ENCODE results near the gene GRIA4.
"Not testable (repeated sequence)": the region's sequence is repeated elsewhere in the genome, so short reads cannot be mapped to it uniquely, and the experiment has no call there.

Gene GRIA4

DNA sequence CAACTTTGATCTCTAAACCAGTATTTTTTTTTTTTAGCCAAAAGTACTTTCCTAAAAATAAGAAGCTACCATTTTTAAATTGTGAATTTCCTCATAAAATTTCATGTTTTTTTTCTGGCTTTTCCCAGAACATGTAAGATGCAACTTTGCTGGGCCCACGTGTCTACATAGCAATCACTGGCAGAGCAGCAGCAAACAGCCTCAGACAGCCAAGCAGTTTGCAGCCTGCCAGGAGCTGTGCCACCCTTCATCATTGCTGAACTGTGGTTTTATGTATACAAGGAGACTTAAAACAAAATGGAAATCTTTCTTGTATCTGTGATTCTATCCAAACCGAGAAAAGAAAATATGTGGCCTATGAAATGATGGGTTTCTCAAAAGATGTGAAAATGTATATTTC is 110.2 kb downstream of the GRIA4 start:
- no peak for DNase-seq

DNA sequence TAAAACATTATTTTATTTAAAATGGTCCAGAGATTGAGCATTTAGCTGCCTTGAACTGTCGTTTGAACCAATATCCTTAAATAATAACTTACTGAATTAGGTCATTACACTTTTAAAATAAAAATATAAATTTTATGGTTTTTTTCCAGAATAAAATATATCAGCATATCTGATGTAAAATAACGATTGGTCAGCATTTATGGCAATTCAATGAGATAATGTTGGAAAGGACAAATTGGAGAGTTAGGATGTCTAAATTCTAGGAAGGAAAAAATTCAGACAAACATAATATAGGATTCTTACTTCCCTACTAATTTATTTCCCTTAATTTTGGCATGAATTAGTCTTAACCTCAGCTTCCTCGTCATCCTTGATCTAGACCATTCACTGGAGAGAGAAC is 113.4 kb downstream of the GRIA4 start:
- DNase-seq: no peak

DNA sequence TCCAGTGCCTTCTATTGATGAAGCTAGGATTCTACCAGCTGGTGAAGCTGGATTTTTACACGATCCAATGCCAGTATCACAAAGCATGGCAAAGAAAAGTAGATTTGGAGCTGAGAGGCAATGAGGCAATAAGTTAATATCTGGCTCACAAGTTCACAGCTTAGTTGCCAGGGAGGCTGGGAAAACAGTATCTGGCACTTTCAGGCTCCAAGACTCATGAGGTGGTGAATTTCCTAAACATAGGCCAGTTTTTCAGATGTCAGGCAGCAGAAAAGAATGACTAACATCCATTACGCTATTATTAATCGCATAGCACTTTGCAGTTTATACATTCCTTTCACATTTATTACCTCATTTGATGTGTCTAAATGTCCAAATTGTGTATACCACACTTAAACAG is 122.7 kb downstream of the GRIA4 start:
- DNase-seq: no peak

DNA sequence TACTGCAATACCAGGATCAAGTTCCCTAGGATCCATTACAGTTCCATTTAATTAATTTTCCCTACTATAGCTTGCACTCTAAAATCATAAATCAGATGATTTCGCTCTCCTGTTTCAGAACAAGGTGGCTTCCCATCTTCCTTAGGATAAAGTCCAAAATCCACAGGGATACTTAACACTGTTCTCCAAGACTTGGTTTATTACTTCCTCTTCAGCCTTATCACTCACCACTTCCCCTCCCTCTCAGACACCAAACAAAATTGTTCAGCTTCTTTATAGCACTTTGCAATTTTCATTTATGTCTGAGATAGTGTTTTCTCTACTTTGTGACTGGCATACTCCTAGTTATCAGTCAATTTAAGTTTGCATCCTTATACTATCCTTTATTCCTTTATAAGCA is 124.6 kb downstream of the GRIA4 start:
- no peak for DNase-seq

DNA sequence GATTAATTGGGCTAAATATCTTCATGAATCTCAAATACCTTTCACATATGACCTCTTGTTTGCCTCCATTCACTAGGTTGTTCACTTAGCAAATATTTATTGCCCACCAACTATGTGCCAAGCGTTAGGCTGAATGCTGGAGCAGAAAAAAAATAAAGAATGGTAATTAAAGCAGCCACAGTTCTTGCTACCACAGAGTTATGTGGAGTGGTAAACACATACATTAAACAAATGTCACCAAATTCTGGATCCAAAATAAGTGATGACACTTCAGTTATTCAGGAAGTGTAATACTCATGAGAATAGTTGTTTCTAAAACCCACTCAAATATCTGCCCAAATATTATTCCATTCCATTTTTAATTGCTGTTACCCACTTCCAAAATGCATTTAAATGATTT is 128.4 kb downstream of the GRIA4 start:
- no peak for DNase-seq

DNA sequence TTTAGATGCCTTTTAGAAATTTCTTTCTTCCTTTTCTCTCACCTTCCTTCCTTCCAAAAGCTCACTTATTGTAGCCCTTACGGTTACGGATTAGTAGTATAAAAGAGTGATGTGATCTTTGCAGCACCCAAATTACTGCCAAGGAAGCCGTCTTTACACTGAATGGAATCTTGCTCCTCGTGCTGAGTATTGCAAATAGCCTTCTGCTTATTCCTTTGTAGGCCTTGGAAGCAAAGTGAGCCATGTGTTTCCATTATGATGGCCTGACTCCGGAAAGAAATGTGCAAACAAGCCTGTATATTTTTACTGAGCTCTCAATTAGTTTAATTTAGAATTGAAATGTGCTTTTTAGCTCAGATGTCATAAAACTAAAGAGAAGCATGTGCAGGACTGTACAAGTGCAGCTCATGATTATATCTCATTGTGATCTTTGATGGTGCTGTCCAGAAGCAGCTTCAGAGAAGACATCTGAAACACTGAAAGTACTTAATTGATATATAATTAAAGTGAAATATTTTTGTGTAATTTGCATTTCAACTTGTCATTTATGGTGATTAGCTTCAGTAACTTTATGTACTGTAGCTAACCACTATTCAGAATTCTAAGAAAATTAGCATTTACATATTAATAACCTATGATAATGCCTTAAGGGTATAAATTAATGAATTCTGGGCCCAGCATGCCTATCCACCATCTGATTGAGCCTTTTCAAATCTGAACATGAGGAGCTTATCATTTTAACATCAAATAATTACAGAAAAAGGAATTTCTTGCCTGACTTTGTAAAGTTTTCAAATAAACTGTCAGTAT is 129.3 kb downstream of the GRIA4 start:
- DNase-seq: no peak

DNA sequence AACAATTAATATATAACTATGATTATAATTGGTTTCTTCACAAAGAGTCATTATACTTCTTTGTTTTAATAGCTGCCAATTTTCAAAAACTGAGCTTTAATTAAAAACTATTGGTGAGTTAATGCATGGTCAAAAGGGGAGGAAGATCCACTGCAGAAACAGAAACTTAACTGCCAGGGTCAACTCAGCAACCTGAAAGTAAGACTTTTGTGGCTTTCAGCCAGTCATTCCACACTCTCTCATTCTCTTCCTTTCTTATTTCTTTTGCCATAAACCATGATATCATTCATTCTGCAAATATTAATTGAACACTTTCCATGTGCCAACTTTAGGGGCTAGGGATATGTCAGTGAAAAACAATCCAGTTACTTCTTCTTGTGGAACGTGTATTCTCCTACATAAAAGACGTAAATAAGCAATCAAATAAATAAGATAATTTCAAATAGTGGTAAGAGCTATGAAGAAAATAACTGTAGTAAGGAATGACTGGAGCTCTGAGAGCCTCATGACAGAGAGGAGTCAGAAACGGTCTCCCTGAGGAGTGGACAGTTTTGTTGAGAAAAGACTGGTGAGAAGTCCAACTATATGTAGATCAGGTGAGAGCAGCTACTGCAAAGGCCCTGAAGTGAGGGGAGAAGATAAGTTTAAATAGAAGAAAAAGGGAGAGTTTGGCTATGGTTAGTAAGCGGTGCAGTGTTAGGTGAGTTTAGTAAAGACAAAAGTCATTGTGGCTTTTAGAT is 130.5 kb downstream of the GRIA4 start:
- DNase-seq: no peak

DNA sequence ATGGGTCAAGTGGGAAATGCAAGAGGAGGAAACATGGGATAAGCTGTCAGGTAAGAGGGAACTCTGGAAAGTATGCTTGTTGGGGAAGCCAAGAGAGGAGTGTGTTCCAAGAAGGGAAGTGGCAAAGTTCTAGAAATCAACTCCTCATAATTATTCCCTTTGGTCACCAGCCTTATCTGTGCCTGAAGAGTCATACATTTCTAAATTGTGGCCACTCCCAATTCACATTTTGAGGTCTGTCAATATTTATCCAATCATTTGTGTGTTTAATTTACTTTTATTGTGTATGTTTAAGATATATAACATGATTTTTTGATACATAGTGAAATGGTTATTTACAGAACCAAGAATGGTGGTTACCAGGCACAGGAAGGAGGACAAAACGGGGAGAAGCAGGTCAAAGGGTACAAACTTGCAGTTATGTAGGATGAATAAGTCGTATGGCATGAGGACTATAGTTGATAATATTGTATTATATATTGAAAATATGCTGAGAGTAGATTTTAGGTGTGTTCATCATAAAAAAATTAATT is 131.7 kb downstream of the GRIA4 start:
- DNase-seq: no peak

DNA sequence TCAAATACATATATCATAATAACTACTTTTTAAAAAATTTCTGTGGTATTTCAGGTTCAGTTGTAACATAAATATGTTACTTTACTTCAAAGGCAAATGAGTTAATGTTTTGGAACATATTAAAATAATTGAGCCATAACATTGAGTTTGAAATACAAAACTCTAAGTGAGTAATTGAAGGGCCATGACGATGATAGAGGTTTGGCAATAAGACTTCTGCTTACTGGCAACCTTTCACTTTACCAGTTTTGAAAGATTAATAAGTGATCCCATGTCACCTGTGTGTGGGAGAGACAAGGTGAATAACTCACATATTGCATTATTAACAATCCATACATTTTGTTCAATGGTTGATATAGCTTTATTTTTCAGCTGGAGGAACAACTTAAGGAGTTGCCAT is 144.4 kb downstream of the GRIA4 start:
- no peak for DNase-seq

DNA sequence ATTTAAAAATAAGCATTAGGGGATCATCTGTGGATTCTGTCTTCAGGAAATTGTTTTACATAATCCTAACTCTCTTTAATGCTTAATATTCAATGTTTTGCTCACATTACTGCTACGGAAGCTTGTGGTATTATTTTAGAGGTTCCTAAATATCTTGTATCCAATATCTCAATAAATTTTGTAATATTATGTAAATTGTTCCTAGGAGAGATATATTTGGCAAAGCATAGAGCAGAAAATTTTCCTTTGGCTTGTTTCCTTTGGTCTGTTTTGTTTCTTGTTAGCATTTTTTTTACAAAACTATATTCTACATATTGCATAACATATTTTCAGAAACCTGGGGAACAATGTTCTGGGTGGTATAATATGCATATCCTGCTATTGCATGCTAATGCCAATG is 144.8 kb downstream of the GRIA4 start:
- no peak for DNase-seq

DNA sequence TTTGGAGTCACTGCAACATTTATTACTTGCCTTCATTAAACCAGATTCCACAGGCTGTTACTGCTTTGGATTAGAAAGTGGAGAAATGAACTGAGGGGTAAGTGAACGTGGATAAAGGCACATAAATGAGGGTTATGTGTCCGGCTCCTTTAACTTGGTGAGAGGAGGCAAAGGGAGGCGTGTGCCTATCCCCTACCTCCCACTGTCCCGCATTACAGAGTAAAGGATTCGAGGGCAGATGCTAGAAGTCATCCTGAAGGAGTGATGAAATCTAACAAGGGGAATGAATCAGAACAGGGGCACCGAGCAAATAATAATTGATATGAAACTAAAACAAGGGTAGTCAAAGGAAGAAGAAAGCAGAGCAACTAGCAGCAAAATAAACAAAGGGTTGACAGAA is 147.2 kb downstream of the GRIA4 start:
- no peak for DNase-seq

DNA sequence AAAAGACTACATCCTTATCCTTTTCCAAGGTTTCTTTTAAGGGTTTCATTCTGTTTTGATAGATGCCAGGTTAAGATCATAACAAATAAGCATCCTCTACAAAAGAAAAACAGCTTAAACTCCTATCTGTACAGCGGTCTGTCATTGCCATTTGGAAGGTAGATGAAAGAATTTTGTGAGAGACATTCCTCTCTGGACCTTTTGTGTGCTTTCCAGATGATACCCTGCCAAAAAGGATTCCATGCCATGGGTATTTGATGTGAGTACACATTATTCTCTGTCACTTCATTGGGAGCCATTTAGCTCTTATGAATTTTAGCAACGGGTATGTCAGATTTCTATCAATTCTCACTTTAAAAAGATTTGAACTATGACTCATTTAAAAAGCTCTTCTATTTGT is 153.7 kb downstream of the GRIA4 start:
- DNase-seq: no peak

DNA sequence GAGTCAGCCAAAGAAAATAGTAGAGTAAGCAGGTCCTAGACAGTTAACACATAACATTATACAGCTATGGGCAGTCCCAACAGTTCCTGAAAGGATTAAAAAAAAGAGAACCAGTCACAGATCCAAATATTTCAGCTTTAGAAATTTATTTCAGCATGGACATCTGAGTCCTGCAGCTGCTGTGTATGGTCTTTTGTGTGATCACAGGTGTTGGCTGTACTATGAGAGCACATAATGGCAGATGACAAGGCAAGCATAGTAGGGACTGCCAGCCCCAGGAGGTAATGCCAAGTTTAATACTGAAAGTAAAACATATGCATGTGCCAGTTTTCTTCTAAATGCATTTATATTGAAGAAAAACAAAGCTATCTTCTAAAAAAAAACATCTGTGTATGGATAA is 158.1 kb downstream of the GRIA4 start:
- DNase-seq: no peak

DNA sequence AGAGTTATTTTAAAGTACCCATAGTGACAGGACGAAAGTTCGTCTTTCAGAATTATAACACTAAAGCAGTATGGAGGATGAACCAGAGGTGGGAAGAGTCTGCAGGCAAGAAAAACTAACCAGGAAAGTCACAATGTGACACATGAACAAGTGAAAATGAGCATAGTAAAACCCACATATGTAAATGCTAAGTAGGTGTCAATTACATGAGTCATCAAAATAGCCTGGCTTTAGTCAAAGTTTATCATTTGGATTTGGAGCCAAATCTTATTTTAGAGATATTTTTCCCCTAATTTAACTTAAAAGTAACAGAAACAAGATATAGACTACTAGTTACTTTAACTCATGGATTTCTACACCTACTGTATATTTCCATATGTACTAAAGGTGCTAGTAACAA is 159.8 kb downstream of the GRIA4 start:
- no peak for DNase-seq

DNA sequence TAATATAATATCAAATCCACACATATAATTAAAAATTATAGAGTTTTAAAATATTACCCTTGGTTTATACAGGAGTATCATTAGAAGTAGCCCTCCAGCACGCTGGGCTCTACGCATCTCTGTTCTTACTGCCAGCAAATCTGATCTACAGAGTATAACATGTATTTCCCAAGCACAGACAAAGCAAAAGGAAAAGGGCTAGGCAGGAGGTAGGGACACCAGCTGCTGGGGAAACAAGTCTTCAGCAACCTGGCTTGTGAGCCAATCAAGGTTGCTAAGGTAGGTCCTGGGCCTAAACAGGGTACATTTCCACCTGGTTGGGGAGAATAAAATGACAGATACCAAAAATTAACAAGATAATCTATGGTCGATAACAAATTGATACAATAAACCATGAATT is 163.6 kb downstream of the GRIA4 start:
- not testable (repeated sequence) for DNase-seq

DNA sequence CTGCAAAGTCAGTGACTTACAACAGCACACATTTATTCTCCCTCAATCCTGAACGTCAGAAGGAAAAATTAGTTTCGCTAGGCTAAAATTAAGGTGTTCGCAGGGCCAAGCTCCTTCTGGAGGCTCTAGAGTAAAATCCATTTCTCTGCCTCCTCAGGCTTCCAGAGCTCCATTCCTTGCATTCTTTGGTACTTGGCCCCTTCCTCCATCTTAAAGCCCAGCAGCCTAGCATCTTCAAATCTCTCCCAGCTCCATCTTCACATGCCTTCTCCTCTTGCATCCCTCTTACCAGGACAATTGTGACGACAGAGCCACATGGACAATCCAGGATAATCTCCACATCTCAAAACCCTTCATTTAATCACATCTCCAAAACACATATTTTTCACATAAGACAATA is 165.0 kb downstream of the GRIA4 start:
- DNase-seq: no peak

DNA sequence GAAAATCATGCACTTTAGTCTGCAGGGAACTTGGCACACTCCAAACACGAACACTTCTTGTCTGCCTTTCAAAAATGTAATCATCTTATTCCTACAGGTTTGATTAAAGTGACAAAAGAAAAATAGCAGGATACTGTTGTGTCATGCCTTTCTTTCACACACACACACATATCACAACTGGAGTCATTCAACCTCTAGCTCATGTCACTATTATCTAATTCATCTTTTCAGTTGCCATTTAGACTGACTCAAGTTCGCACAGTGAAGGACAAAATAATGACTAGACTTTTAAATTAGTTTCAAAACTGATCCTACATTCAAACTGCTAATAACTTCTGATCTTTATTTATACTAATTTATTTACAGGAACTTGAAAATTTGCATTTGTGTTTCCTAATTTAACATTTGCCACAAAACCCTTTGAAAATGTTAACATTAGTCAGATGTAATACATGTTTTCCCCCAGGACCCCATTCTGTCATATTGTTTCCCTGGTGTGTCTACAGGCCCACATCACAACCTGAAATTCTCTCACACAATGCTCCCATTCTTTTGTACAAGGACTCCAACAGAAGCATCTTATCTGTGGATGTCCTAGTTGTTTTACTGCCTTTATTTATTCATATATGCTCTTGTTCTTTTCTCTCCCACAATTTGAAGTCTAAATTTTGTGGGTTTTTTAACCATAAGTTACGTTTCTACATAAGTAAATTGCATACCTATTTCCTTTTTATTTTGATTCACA is 171.1 kb downstream of the GRIA4 start:
- DNase-seq: no peak

DNA sequence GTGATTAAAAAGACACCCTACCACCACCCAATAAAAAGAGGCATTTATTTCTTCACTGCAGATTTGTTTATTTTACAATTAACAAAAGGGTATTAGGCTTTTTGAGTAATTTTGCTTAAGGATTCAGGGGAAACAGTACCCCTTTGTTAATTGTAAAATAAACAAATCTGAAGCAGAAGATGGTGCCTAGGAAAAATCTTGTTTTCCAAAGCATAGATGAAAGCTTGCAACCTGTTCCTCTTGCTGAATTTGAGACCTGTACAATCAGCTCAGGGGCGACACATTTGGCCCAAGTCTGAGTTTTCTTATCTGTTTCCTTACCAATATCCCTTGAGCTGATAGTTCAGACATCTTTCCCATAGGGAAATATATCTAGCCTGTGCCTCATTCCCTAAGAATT is 171.9 kb downstream of the GRIA4 start:
- DNase-seq: no peak

DNA sequence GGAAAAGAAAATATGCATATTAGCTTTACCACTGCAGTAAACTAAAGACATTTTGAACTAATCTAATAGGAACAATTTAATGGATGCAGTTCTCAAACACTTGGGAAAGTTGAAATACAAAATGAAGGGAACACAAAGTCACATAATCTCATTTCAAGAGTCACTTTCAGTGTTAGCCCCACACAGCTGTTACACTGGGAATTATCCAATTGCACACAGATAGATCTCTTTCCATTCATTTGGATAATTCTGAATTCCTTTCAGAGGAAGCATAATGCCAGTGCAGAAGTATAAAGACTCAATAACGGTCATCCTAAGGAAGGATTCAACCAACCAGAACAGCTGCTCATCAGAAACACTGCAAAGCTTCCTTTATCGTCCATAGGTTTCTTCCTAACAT is 173.3 kb downstream of the GRIA4 start:
- no peak for DNase-seq

DNA sequence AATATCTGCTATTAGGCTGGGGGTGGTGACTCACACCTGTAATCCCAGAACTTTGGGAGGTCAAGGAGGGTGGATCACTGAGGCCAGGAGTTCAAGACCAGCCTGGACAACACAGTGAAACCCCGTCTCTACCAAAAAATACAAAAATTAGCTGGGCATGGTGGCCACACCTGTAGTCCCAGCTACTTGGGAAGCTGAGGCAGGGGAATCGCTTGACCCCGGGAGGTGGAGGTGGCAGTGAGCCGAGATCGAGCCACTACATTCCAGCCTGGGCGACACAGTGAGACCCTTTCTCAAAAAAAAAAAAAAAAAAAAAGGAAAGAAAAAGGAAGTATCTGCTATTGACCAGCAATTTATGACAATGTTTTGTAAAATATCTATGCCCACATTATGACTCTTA is 176.0 kb downstream of the GRIA4 start:
- DNase-seq: not testable (repeated sequence)

DNA sequence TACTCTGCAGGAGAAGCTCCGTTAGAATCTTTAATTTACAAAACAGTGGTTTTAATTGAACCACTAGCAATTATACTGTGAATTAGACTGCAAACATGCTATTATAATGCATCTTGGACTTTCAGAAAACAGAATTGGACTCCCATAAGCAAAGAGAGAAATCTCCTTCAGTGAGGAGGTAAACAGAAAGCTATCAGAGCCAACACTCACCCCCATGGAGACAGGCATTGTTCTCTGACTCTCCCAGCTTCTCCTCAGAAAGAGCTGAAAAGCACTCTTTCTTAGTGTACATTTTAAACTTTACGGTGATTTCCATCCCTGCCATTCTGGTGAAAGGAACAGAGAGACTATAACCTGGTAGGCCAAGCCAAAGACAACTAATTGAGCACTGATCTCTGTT is 176.9 kb downstream of the GRIA4 start:
- DNase-seq: no peak

DNA sequence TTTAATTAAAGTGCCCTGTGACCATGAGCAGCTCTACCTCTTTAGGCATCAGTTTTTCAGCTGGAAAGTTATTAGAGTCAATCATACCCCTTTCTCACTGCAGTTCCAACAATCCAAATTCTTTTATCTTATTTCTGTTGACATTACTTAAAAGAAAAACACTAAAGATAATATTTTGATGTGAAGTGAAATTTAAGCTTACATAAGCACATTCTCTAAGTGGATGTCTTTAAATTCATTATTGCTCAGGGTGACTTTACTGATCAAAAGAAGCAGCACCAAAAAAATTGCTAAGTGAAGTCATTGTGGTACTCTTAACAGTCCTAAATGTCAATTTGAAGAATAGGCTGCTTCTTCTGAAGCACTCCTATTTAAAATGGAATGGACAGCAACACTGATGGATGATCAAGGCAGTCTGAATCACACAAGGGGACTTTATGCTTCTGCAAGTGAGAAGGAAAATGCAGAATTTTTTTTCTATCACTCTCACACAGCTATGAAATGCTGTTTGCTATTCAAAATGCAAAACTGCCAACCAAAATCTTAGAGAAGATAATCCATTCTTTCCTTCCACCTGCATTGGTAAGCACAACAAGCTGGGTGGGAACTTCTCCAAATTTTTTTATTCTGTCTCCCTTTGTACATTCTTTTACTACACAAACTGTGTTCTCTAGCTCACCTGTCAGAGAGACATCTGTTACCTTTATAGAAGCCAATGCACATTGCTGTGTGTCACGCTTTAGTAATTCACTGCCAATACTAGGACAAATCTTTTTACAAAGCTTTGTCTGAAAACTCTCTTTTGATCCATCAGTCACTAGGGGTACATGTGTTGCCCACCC is 179.9 kb downstream of the GRIA4 start:
- no peak for DNase-seq

DNA sequence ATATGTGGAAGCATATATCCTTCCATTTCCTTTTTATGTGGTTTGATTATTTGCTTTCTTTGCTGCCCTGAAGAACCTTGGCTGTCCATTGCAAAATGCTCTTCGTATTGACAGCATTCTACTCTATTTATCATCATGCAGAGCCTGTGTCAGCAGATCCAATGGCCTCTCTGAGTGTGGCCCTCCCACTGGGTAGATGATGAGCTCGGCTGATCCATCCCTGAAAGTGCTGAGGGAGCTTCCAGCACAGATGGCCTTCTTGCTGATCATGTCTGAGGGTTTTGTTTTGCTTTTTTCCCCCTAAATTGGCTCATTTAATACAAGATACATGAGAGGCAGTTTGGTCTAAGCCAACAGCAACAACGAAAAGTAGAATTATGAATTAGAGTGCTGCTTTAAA is 181.0 kb downstream of the GRIA4 start:
- no peak for DNase-seq
